Heart left ventricle (tissue), 16 donors: ENCODE measurements around the gene ADCY5. TPM values are rescaled to one million over a fixed set of nuclear protein-coding genes. Genes with fewer than 3 reads are reported as not detected.

Source experiments
- ATAC-seq, 4 donors: fragments of 200-7000 bp; cut with Tn5 transposase; one replicate each; pipeline ENCODE4 v1.9.1; 2020 to 2022; ENCODE audit warnings: moderate library complexity in 4 of 4, mild to moderate bottlenecking in 3 of 4, moderate number of reproducible peaks in 1 of 4
- DNase-seq, 5 donors: peaks; one replicate each; pipeline ENCODE4 v3.0.0-alpha.2; 2020
- H3K27ac ChIP-seq, 12 donors: fragments of 200-600 bp; sonication (generic) in 4 of 12; one replicate each; pipeline versions ENCODE4 v1.5.0 to v1.8.0; 2016 to 2022; ENCODE audit warnings: mild to moderate bottlenecking in 2 of 12
- H3K27me3 ChIP-seq, 9 donors: fragments of 200-600 bp; sonication (generic) in 2 of 9; one replicate each; pipeline versions ENCODE4 v1.5.1 to v1.8.0; 2016 to 2022; ENCODE audit warnings: mild to moderate bottlenecking in 3 of 9
- H3K36me3 ChIP-seq, 9 donors: fragments of 200-600 bp; sonication (generic) in 2 of 9; one replicate each; pipeline versions ENCODE4 v1.5.0 to v1.8.0; 2018 to 2022; ENCODE audit warnings: mild to moderate bottlenecking in 2 of 9
- H3K4me1 ChIP-seq, 12 donors: fragments of 200-600 bp; sonication (generic) in 4 of 12; one replicate each; pipeline versions ENCODE4 v1.5.0 to v1.8.0; 2016 to 2022; ENCODE audit warnings: mild to moderate bottlenecking in 3 of 12
- H3K4me3 ChIP-seq, 12 donors: fragments of 200-600 bp; sonication (generic) in 4 of 12; one replicate each; pipeline versions ENCODE4 v1.5.0 to v1.8.0; 2017 to 2022; ENCODE audit warnings: mild to moderate bottlenecking in 9 of 12, moderate library complexity in 4 of 12
- H3K9me3 ChIP-seq, 12 donors: fragments of 200-600 bp; sonication (generic) in 4 of 12; one replicate each; pipeline versions ENCODE4 v1.5.0 to v1.8.0; 2016 to 2022; ENCODE audit warnings: mild to moderate bottlenecking in 1 of 12
- POLR2A ChIP-seq, 2 donors: fragments of 450-650 bp; IDR thresholded peaks; one replicate each; pipeline ENCODE4 v1.6.1; 2017; ENCODE audit warnings: antibody characterized with exemption in 2 of 2, mild to moderate bottlenecking in 2 of 2, moderate library complexity in 2 of 2
- WGBS, 4 donors: extraction: QIAGEN DNeasy Blood & Tissue Kit in 2 of 4; methylation state at CpG; one replicate each; pipeline versions ENCODE4 v1.1.5 to v1.1.7; 2013 to 2018; 5-methylcytosine and 5-hydroxymethylcytosine counted together
- intact Hi-C, 10 donors: fragments of 100-400 bp; cut with DNase I; formaldehyde crosslinking; loops; one replicate each; pipeline versions ENCODE4 v1.11.1 to v1.14.2; 2022
- polyA plus RNA-seq, 2 donors: library from polyadenylated mRNA; stranded (reverse); fragments of 200-250 nt; gene quantifications; one replicate each; pipeline ENCODE4 v1.2.3, GENCODE V29; 2013
- total RNA-seq, 9 donors: library from RNA; depleted of rRNA in 2 of 9; stranded (reverse); fragments of >200 nt in 2 of 9; fragmentation: NEBNext Ultra II Directional in 3 of 9; extraction: Animal tissue kit (Norgen Biotek cat#: 25700) in 3 of 9; gene quantifications; one replicate each; pipeline versions ENCODE4 v1.1.0 to v1.2.4, GENCODE V29; 2016 to 2023
- TF ChIP-seq, protein P1 (sequence below), 12 donors: fragments of 200-600 bp; sonication (generic) in 4 of 12; IDR thresholded peaks; one replicate each; pipeline versions ENCODE4 v1.5.0 to v1.8.0; 2018 to 2022; ENCODE audit warnings: antibody characterized with exemption in 12 of 12, mild to moderate bottlenecking in 5 of 12
- donor health status: ischemic (EF 13 %, LVEDD 7.1; RV severe dilation, severe dysfunction).
- donor health status: healthy with polysubstance abuse.
- donor health status: DM: no; HTN: yes; CAD: no.
- donor health status: DM: no; HTN: no; CAD: no.
- donor health status: ischemic (EF 25% LVEDD 6.9; RV normal size, moderate dysfunction).
- donor health status: ischemic (EF 25% LVEDD 5.7; RV mildly dilated, moderate dysfunction).
- donor health status: healthy.
- donor health status: DM: yes; HTN: yes; CAD: no.
- donor health status: ischemic (EF 35%, LVEDD 5.7; RV mildly dilated, moderate dysfunction).
- donor health status: nonischemic (EF 11% LVEDD 7.7; RV severe dilation, severe dysfunction).
- donor health status: DM: yes; HTN: yes; CAD: no.
- donor health status: PGD.
- donor health status: ischemic (EF 29% LVEDD 5.4; RV normal size, mild dysfunction).
- donor health status: nonischemic (EF 23%, LVEDD 6.1; RV moderate dilation, normal function).

Gene ADCY5
- total and polyA plus RNA-seq, 11 donors: 78.5 to 276 (median 167) TPM

DNA sequence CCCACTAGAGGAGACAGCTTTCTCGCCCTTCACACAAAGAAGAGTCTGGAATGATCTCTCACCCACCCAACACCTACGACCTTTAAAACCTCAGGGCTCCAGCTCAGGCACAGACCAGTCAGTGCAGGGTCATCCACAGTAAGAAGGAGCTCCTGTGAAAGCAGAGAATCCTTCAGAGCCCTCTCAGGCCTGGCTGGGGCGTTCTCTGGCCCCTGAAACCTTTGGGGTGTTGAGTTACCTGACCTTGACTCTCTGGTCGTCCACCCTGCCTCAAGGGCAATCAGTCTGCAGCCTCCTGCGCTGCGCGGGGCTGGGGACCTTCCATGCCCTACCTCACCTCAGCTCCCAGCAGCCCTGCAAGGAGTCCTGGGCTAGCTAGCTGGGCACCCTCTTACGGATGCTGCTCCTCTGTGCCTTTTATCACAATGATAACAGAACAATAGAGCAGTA is 106.2 kb downstream of the ADCY5 start:
- Histone ChIP-seq H3K4me1 (peaks cover 4 to 97% (median 66%) of the 10 kb centered on the region in 12 donors), H3K27me3 (no peaks in the 10 kb centered on the region), H3K36me3 (peaks cover 0 to 14% (median 0%) of the 10 kb centered on the region in 9 donors), H3K4me3 (no peak overlapping the region), H3K27ac (peak overlapping the region; percentile 37 to 94 (median 78)), H3K9me3 (no peaks in the 10 kb centered on the region)
- WGBS, 4 donors: 53 to 75% (median 67%) methylated on average over 8 of the region's 8 CpGs
- DNase-seq (peak in 2 of 5 donors; percentile 25 to 48), ATAC-seq (no peak)
- intact Hi-C loops: loop anchor here in 5 of 10 donors (5.0 to 10.0 kb wide), 5 partner anchors 35 to 90 kb away; no protein-coding TSS in a partner anchor
- TF ChIP-seq POLR2A (IDR thresholded peaks at IDR 0.05): no peak
- TF ChIP-seq, protein P1, sequence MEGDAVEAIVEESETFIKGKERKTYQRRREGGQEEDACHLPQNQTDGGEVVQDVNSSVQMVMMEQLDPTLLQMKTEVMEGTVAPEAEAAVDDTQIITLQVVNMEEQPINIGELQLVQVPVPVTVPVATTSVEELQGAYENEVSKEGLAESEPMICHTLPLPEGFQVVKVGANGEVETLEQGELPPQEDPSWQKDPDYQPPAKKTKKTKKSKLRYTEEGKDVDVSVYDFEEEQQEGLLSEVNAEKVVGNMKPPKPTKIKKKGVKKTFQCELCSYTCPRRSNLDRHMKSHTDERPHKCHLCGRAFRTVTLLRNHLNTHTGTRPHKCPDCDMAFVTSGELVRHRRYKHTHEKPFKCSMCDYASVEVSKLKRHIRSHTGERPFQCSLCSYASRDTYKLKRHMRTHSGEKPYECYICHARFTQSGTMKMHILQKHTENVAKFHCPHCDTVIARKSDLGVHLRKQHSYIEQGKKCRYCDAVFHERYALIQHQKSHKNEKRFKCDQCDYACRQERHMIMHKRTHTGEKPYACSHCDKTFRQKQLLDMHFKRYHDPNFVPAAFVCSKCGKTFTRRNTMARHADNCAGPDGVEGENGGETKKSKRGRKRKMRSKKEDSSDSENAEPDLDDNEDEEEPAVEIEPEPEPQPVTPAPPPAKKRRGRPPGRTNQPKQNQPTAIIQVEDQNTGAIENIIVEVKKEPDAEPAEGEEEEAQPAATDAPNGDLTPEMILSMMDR (IDR thresholded peaks at IDR 0.05): no peak

DNA sequence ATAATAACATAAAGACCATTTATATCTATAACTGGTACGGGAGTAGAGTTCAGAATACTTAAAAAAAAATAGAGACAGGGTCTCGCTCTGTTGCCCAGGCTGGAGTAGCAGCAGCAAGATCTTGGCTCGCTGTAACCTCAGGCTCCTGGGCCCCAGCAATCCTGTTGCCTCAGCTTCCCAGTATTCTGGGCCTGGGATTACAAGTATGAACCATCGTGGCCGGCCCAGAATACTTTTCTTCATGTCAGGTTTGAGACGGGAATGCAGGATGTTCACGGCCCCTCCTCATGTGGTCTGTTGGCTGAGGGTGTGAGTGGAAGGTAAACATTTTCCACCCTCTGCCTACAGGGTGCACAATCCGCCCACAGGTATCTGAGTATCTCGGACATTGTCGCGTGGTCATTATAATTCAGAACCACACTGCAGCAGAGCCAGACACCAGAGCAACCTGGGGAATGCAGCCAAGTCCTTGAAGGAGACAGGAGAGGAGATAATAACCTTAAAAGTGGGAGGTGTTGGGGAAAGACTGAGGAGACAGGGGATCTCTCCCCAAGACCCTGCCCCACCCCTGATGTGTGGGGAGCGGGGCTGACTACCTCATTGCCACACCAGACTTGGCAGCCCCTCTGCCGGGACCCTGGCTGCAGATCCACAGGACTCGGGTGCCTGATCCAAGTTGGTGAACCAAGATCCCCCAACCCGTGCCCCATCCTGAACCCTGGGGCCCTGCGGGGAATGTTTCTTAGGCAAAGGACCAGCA is 106.8 kb downstream of the ADCY5 start:
- no peaks in the 10 kb centered on the region for H3K9me3 ChIP-seq
- peak in 1 of 4 donors; percentile 8 for ATAC-seq
- no peaks in the 10 kb centered on the region for H3K27me3 ChIP-seq
- peaks cover 4 to 92% (median 61%) of the 10 kb centered on the region in 12 donors for H3K4me1 ChIP-seq
- WGBS, 4 donors: 56 to 79% (median 64%) methylated on average over 14 to 16 of the region's 16 CpGs
- peak overlapping the region; percentile 37 to 94 (median 78) for H3K27ac ChIP-seq
- no peak for TF ChIP-seq POLR2A (IDR thresholded peaks at IDR 0.05)
- TF ChIP-seq, protein P1 (IDR thresholded peaks at IDR 0.05): peak in 2 of 12 donors; percentile 26 to 39
- intact Hi-C loops: loop anchor here in 5 of 10 donors (5.0 to 10.0 kb wide), 5 partner anchors 35 to 90 kb away; no protein-coding TSS in a partner anchor
- H3K4me3 ChIP-seq: no peak overlapping the region
- peaks cover 0 to 19% (median 0%) of the 10 kb centered on the region in 9 donors for H3K36me3 ChIP-seq
- peak in 2 of 5 donors; percentile 39 to 47 for DNase-seq

DNA sequence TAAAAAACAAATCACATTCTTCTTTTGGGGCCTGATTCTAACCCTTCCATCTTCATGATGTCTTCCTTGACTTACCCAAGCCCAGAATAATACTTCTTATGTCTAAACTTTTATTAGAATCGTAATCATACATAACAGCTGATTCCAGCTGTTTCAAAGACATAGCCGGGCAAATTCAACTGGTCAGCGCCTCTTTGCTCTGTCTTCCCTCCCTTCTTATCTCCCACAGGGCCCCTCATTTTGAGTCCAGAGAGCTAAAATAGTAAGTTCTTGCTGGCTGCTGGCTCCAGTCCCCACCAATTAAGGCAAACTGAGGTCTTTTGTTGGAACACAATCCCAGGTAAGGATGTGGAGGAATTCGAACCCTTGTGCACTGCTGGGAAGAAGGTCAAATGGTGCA is 108.6 kb downstream of the ADCY5 start:
- peak in 1 of 5 donors; percentile 11 for DNase-seq
- Histone ChIP-seq H3K27ac (peak overlapping the region in 11 of 12 donors; percentile 31 to 94 (median 70)), H3K27me3 (no peaks in the 10 kb centered on the region), H3K36me3 (peaks cover 0 to 14% (median 0%) of the 10 kb centered on the region in 9 donors), H3K4me3 (no peak overlapping the region), H3K9me3 (no peaks in the 10 kb centered on the region), H3K4me1 (peaks cover 0 to 93% (median 59%) of the 10 kb centered on the region in 12 donors)
- WGBS, 4 donors: 57 to 69% (median 61%) methylated on average over 4 of the region's 4 CpGs
- intact Hi-C loops: loop anchor here in 5 of 10 donors (5.0 to 10.0 kb wide), 5 partner anchors 37 to 92 kb away; no protein-coding TSS in a partner anchor
- ATAC-seq: no peak
- TF ChIP-seq, protein P1 (IDR thresholded peaks at IDR 0.05): no peak
- TF ChIP-seq POLR2A (IDR thresholded peaks at IDR 0.05): no peak

DNA sequence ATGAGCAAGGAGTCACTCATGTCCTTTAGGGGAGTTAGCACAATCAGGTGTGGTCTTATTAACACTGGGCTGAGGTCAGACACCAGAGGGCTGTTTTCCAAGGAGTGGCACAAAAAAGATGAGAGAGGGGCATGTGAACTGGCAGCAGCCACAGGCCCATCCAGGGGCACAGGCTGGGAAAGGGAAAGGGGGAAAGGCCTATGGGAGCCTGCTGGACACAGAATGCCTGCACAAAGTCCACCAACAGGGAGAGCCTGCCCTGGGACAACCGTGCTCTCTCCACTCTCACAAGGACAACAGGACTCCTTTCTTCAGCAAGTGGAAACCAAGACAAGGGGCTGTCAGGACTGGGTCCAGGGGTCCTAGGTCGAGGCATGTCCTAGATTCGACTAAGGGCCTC is 109.6 kb downstream of the ADCY5 start:
- no peak for TF ChIP-seq POLR2A (IDR thresholded peaks at IDR 0.05)
- TF ChIP-seq, protein P1 (IDR thresholded peaks at IDR 0.05): no peak
- intact Hi-C loops: loop anchor here in 1 of 10 donors (5.0 kb wide), 1 partner anchor 108 kb away; the partner anchor contains the start of gene ADCY5
- no peaks in the 10 kb centered on the region for H3K27me3 ChIP-seq
- DNase-seq: peak in 2 of 5 donors; percentile 15 to 42
- peaks cover 0 to 93% (median 53%) of the 10 kb centered on the region in 12 donors for H3K4me1 ChIP-seq
- H3K36me3 ChIP-seq: peaks cover 0 to 5% (median 0%) of the 10 kb centered on the region in 9 donors
- no peak for ATAC-seq
- no peak overlapping the region for H3K4me3 ChIP-seq
- WGBS, 4 donors: 71 to 89% (median 83%) methylated on average over 3 of the region's 3 CpGs
- peak overlapping the region in 11 of 12 donors; percentile 29 to 94 (median 70) for H3K27ac ChIP-seq
- no peaks in the 10 kb centered on the region for H3K9me3 ChIP-seq
